H9 (cell line): ENCODE results near the gene ZNF3. TPM values are rescaled to one million over a fixed set of nuclear protein-coding genes. Genes with fewer than 3 reads are reported as not detected.
A peak's percentile ranks its signal among the peaks of the same experiment; 100 is the strongest.

Source experiments
- DNase-seq: peaks from one replicate; pipeline ENCODE4 v3.0.0-alpha.2; 2017
- H2AFZ ChIP-seq: one replicate; pipeline ENCODE4 v1.6.1; 2013; ENCODE audit warnings: mild to moderate bottlenecking, low read length, control low read depth, moderate library complexity
- H2AK5ac ChIP-seq: 2 replicates; pipeline ENCODE4 v1.6.1; 2013; ENCODE audit warnings: low read length, control low read depth, mixed read lengths; ENCODE audit not compliant: insufficient read length
- H2BK120ac ChIP-seq: one replicate; pipeline ENCODE4 v1.6.1; 2013; ENCODE audit warnings: low read depth, mild to moderate bottlenecking, low read length, control low read depth, inconsistent platforms; ENCODE audit not compliant: poor library complexity, severe bottlenecking
- H2BK12ac ChIP-seq: 2 replicates; pipeline ENCODE4 v1.6.1; 2013; ENCODE audit warnings: low read length, control low read depth, mixed read lengths, low read depth; ENCODE audit not compliant: insufficient read length
- H2BK15ac ChIP-seq: 2 replicates; pipeline ENCODE4 v1.6.1; 2013; ENCODE audit warnings: low read depth, low read length, control low read depth
- H2BK20ac ChIP-seq: one replicate; pipeline ENCODE4 v1.6.1; 2013; ENCODE audit warnings: low read depth, mild to moderate bottlenecking, low read length, control low read depth, inconsistent platforms; ENCODE audit not compliant: poor library complexity, severe bottlenecking
- H2BK5ac ChIP-seq: 2 replicates; pipeline ENCODE4 v1.6.1; 2013; ENCODE audit warnings: low read length, control low read depth, mixed read lengths; ENCODE audit not compliant: insufficient read length
- H3K14ac ChIP-seq: 2 replicates; pipeline ENCODE4 v1.6.1; 2013; ENCODE audit warnings: low read length, control low read depth; ENCODE audit not compliant: insufficient read depth
- H3K18ac ChIP-seq: 2 replicates; pipeline ENCODE4 v1.6.1; 2013; ENCODE audit warnings: low read depth, mild to moderate bottlenecking, mixed read lengths, low read length, control low read depth; ENCODE audit not compliant: insufficient read length
- H3K23ac ChIP-seq: 2 replicates; pipeline ENCODE4 v1.6.1; 2013; ENCODE audit warnings: low read length, control low read depth, mixed read lengths, low read depth; ENCODE audit not compliant: insufficient read length
- H3K23me2 ChIP-seq: 2 replicates; pipeline ENCODE4 v1.6.1; 2013; ENCODE audit warnings: low read depth, mild to moderate bottlenecking, mixed read lengths, low read length, control low read depth; ENCODE audit not compliant: insufficient read length, poor library complexity, severe bottlenecking
- H3K27ac ChIP-seq: 2 replicates; pipeline ENCODE4 v1.5.1; 2013; ENCODE audit warnings: low read length, control low read depth, mixed read lengths, low read depth; ENCODE audit not compliant: insufficient read length
- H3K27me3 ChIP-seq: 2 replicates; pipeline ENCODE4 v1.6.1; 2013; ENCODE audit warnings: low read length, control low read depth, inconsistent platforms; ENCODE audit not compliant: insufficient read depth
- H3K4ac ChIP-seq: 2 replicates; pipeline ENCODE4 v1.6.1; 2013; ENCODE audit warnings: low read depth, mild to moderate bottlenecking, control low read depth, inconsistent platforms, low read length, moderate library complexity
- H3K4me1 ChIP-seq: 2 replicates; pipeline ENCODE4 v1.6.1; 2013; ENCODE audit warnings: low read length, control low read depth, inconsistent platforms; ENCODE audit not compliant: insufficient read depth
- H3K4me2 ChIP-seq: 2 replicates; pipeline ENCODE4 v1.6.1; 2013; ENCODE audit warnings: low read length, control low read depth, mixed read lengths; ENCODE audit not compliant: insufficient read length, insufficient read depth
- H3K56ac ChIP-seq: 2 replicates; pipeline ENCODE4 v1.6.1; 2013; ENCODE audit warnings: low read depth, mild to moderate bottlenecking, mixed read lengths, low read length, control low read depth; ENCODE audit not compliant: insufficient read length
- H3K79me1 ChIP-seq: 2 replicates; pipeline ENCODE4 v1.6.1; 2013; ENCODE audit warnings: low read depth, mild to moderate bottlenecking, moderate library complexity, low read length, control low read depth, inconsistent platforms; ENCODE audit not compliant: insufficient read depth, poor library complexity, severe bottlenecking
- H3K79me2 ChIP-seq: 2 replicates; pipeline ENCODE4 v1.6.1; 2013; ENCODE audit warnings: low read length, control low read depth, inconsistent platforms; ENCODE audit not compliant: insufficient read depth
- H3K9ac ChIP-seq: 2 replicates; pipeline ENCODE4 v1.6.1; 2013; ENCODE audit warnings: low read length, control low read depth, mixed read lengths; ENCODE audit not compliant: insufficient read length; ENCODE audit errors: extremely low read depth
- H3K9me3 ChIP-seq: one replicate; pipeline ENCODE4 v1.6.1; 2013; ENCODE audit warnings: low read depth, low read length, inconsistent platforms; ENCODE audit not compliant: control insufficient read depth
- H3T11ph ChIP-seq: one replicate; pipeline ENCODE4 v1.6.1; 2013; ENCODE audit warnings: mild to moderate bottlenecking, low read length, control low read depth, inconsistent platforms
- H4K20me1 ChIP-seq: one replicate; pipeline ENCODE4 v1.6.1; 2013; ENCODE audit not compliant: control insufficient read depth, insufficient read length, insufficient read depth
- H4K5ac ChIP-seq: 2 replicates; pipeline ENCODE4 v1.6.1; 2013; ENCODE audit warnings: low read depth, mild to moderate bottlenecking, mixed read lengths, low read length, control low read depth; ENCODE audit not compliant: insufficient read length
- H4K8ac ChIP-seq: replicated peaks from 2 replicates; pipeline ENCODE4 v1.6.1; 2013; ENCODE audit warnings: low read length, control low read depth, mixed read lengths, low read depth; ENCODE audit not compliant: insufficient read length
- H4K91ac ChIP-seq: 2 replicates; pipeline ENCODE4 v1.6.1; 2013; ENCODE audit warnings: low read depth, mild to moderate bottlenecking, moderate library complexity, mixed read lengths, low read length, control low read depth; ENCODE audit not compliant: insufficient read length
- H3K27ac Mint-ChIP-seq, 3 experiments: 2 replicates in 2 of 3; 3 replicates in 1 of 3; pipeline ENCODE4 v1.8.0; 2020 to 2021; ENCODE audit warnings: mixed read lengths in 3 of 3, mild to moderate bottlenecking in 1 of 3, moderate library complexity in 1 of 3
- H3K27me3 Mint-ChIP-seq: 2 replicates; pipeline ENCODE4 v1.8.0; 2021; ENCODE audit warnings: low read depth, mild to moderate bottlenecking, moderate library complexity, mixed read lengths
- H3K36me3 Mint-ChIP-seq, 3 experiments: 2 replicates in 2 of 3; 3 replicates in 1 of 3; pipeline ENCODE4 v1.8.0; 2020 to 2021; ENCODE audit warnings: low read depth in 3 of 3, mixed read lengths in 3 of 3; ENCODE audit not compliant: insufficient read depth in 1 of 3
- H3K4me1 Mint-ChIP-seq, 2 experiments: 2 replicates each; pipeline ENCODE4 v1.8.0; 2020; ENCODE audit warnings: mixed read lengths in 2 of 2
- H3K4me3 Mint-ChIP-seq, 2 experiments: 2 replicates in 1 of 2; 3 replicates in 1 of 2; pipeline ENCODE4 v1.8.0; 2020 to 2021; ENCODE audit warnings: mild to moderate bottlenecking in 2 of 2, mixed read lengths in 2 of 2, moderate library complexity in 1 of 2
- H3K9me3 Mint-ChIP-seq, 2 experiments: 2 replicates in 1 of 2; 3 replicates in 1 of 2; pipeline ENCODE4 v1.8.0; 2020; ENCODE audit warnings: mild to moderate bottlenecking in 2 of 2, mixed read lengths in 2 of 2, moderate library complexity in 1 of 2
- CTCF ChIP-seq: fragments of 200-600 bp; sonication (generic); conservative IDR thresholded peaks from 3 replicates; pipeline ENCODE4 v1.8.0; 2021; ENCODE audit warnings: antibody characterized with exemption, mild to moderate bottlenecking
- WGBS: extraction: QIAGEN DNeasy Blood & Tissue Kit; methylation state at CpG from one replicate; pipeline ENCODE4 v1.1.7; 2013; ENCODE audit warnings: missing lambda C conversion rate, low lambda C conversion rate, mixed read lengths; ENCODE audit not compliant: insufficient read length; ENCODE audit errors: extremely low coverage; 5-methylcytosine and 5-hydroxymethylcytosine counted together
- total RNA-seq: library from RNA; stranded (reverse); gene quantifications from 2 replicates; pipeline ENCODE4 v1.2.1, GENCODE V29; 2021

Gene ZNF3
- total RNA-seq, 1 experiment from 2014 or later: 60.4 TPM

- peaks cover 20 to 34% of the 10 kb centered on the region in 2 experiments for H3K4me1 Mint-ChIP-seq
- no peaks in the 10 kb centered on the region; the same call in 1 of the 2 replicates for H3K27me3 Mint-ChIP-seq
- H3K9me3 Mint-ChIP-seq: peaks cover 0 to 3% of the 10 kb centered on the region in 2 experiments; a peak in 1 of 5 replicates
These were observed 17.9 kb upstream of the ZNF3 start for GRCh38 chr7:100099452-100099851.

More at GRCh38 chr7:100099452-100099851, 17.9 kb upstream of the ZNF3 start:
- no peak overlapping the region for H4K5ac ChIP-seq
- no peak overlapping the region for H3K4ac ChIP-seq
- no peaks in the 10 kb centered on the region for H3K27me3 ChIP-seq
- peaks cover 3% of the 10 kb centered on the region for H3K79me1 ChIP-seq
- H2BK15ac ChIP-seq: no peak overlapping the region
- H2AFZ ChIP-seq: no peak overlapping the region
- no peak overlapping the region for H4K91ac ChIP-seq
- peaks cover 59 to 75% (median 71%) of the 10 kb centered on the region in 3 experiments for H3K36me3 Mint-ChIP-seq
- no peak overlapping the region for H3K14ac ChIP-seq
- no peaks in the 10 kb centered on the region for H3K9me3 ChIP-seq
- no peak overlapping the region for H4K8ac ChIP-seq
- H3K23ac ChIP-seq: no peak overlapping the region
- peak overlapping the region; percentile 75 for H3K4me2 ChIP-seq
- no peak overlapping the region for H3T11ph ChIP-seq
- no peaks in the 10 kb centered on the region for H4K20me1 ChIP-seq
- no peak for TF ChIP-seq CTCF
- H3K9ac ChIP-seq: peak overlapping the region; percentile 100
- no peak overlapping the region for H3K56ac ChIP-seq
- peak overlapping the region; percentile 95 to 99 (median 95) for H3K27ac Mint-ChIP-seq
- H3K4me3 Mint-ChIP-seq: peak overlapping the region; percentile 93 to 95
- H3K18ac ChIP-seq: no peak overlapping the region
- H3K23me2 ChIP-seq: no peaks in the 10 kb centered on the region
- H2AK5ac ChIP-seq: no peak overlapping the region
- no peak overlapping the region for H2BK120ac ChIP-seq
- no peaks in the 10 kb centered on the region for H3K4me1 ChIP-seq
- H2BK12ac ChIP-seq: no peak overlapping the region
- no peak overlapping the region for H2BK20ac ChIP-seq
- no peak overlapping the region for H2BK5ac ChIP-seq
- peaks cover 5% of the 10 kb centered on the region; the same call in 1 of the 2 replicates for H3K79me2 ChIP-seq
- H3K27ac ChIP-seq: no peak overlapping the region
- DNase-seq: no peak
- WGBS: no CpG with 5 or more reads among the region's 12 CpGs
